ENCODE measurements around the gene LMO1. TPM values are rescaled to one million over a fixed set of nuclear protein-coding genes. Genes with fewer than 3 reads are reported as not detected.

Gene LMO1
- total and polyA plus RNA-seq, 8 donors, result 0.65 TPM; not detected in 7

DNA sequence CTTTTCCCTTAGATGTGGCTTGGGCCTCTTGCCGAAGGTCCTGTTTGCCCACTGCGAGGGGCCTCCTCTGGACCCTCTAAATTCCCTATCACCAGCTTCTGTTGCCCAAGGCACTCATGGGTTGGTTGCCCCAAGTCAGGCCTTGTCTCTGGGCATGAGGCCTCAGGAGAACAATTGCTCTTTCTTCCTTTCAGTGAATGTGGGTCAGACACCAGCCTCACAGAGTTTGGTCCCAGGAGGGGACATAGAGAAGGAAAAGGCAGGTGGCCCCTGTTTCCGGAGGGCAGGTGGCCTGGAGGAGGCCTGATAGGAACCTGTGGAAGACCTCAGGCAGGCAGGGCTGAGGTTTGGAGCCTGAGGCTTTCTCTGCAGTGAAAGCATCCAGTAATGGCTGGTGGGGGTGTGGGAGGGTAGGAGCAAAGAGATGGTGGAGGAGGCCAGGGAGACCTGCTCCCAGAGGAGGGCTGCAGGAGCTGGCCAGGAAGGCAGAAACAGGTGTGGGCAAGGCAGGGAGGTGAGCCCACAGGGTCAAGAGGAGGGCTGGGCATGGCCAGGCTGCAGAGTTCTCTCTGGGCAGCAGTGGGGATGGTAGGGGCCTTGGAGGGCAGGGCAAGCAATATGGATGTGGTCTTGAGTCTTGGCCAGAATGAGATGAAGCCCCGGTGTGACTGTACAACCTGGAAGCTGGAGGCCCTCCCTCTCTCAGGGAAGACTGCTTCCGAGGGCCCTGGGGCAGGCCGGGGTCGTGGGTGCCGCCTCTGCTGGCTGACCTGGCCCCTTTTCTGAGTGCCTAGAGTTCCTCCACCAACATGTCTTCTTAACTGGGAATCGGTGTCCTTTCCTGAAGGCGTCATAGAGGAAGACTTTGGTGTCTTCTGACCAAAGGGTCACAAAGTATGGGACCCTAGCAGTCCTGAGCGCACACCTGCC lies 28.0 kb upstream of the LMO1 start:
- 79 to 90% (median 86%) methylated on average over 10 to 11 of the region's 11 CpGs for WGBS, 5 donors
- H3K4me3 ChIP-seq, result no peak overlapping the region
- no peak for TF ChIP-seq POLR2A (IDR thresholded peaks at IDR 0.05)
- TF ChIP-seq EP300 (IDR thresholded peaks at IDR 0.05), result no peak
- TF ChIP-seq POLR2AphosphoS5 (IDR thresholded peaks at IDR 0.05), result no peak
- TF ChIP-seq, protein P1, sequence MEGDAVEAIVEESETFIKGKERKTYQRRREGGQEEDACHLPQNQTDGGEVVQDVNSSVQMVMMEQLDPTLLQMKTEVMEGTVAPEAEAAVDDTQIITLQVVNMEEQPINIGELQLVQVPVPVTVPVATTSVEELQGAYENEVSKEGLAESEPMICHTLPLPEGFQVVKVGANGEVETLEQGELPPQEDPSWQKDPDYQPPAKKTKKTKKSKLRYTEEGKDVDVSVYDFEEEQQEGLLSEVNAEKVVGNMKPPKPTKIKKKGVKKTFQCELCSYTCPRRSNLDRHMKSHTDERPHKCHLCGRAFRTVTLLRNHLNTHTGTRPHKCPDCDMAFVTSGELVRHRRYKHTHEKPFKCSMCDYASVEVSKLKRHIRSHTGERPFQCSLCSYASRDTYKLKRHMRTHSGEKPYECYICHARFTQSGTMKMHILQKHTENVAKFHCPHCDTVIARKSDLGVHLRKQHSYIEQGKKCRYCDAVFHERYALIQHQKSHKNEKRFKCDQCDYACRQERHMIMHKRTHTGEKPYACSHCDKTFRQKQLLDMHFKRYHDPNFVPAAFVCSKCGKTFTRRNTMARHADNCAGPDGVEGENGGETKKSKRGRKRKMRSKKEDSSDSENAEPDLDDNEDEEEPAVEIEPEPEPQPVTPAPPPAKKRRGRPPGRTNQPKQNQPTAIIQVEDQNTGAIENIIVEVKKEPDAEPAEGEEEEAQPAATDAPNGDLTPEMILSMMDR (IDR thresholded peaks at IDR 0.05), result no peak
- no peaks in the 10 kb centered on the region for H3K9me3 ChIP-seq
- H3K36me3 ChIP-seq, result no peaks in the 10 kb centered on the region
- DNase-seq, result no peak
- intact Hi-C loops (cut with DNase I; ENCODE audit: low total_unique reads), result no loop called here
- H3K27me3 ChIP-seq, result no peaks in the 10 kb centered on the region
- H3K27ac ChIP-seq, result no peak overlapping the region
- no peaks in the 10 kb centered on the region for H3K4me1 ChIP-seq

DNA sequence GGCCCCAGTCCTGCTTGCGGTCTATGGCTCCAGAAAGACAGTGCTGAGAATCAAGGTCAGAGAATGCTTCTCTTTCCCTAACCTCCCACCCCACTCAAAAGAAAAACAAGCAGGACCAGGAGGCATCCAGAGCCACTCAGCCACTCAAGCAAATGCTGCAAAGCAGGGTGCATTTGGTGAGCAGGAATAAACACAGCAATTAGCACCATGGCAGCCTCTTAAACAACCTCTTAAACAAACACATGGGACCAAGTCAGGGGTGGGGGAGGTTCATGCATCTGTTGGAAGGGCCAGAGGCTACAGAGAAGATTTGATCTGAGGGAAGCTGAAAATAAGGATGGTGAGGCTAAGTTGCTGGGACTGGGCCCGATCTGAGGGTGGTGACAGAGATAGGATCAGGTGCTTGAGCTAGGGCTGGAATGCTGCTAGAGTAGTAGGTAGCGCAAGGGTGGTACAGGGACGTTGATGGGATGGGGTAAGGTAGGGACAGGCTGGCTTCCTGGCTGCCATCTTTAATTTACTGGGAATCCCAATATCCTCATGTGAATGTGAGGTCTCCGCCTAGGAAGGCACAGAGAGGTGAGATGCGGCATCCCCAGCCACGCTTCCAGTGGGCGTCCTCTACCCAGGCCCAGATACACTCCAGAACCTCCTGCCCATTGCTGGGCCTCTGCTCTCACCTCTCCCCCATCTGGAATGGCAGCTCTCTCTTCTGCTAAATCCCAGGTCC lies 26.6 kb upstream of the LMO1 start:
- WGBS, 5 donors, result 88 to 96% (median 93%) methylated on average over 8 of the region's 8 CpGs

DNA sequence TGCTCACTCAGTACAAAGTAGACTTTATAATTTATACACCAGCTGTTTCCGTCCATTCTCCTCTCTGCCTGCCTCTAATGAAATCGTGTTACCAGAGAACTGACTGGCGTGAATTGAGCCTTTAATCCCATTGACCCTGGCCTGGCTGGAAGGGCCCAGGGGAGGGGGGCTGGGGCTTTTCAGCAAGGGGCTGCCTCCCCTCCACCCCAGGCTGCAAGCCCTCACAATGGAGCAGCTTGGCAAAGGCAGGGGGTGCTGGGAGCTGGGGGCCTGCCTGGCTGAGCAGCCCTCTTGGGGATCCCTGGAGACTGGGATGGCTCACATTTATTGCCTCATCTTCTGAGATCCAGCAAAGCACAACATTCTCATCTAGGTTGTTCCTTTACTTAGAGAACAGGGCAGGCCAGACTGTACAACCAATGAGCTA lies 25.8 kb upstream of the LMO1 start:
- intact Hi-C loops (cut with DNase I; ENCODE audit: low total_unique reads), result no loop called here
- H3K9me3 ChIP-seq, result no peaks in the 10 kb centered on the region
- no peaks in the 10 kb centered on the region for H3K4me1 ChIP-seq
- DNase-seq, result peak in 1 of 2 donors; percentile 37
- 62 to 77% (median 69%) methylated on average over 3 of the region's 3 CpGs for WGBS, 5 donors
- H3K4me3 ChIP-seq, result no peak overlapping the region
- no peak overlapping the region for H3K27ac ChIP-seq
- H3K36me3 ChIP-seq, result no peaks in the 10 kb centered on the region
- H3K27me3 ChIP-seq, result no peaks in the 10 kb centered on the region
- TF ChIP-seq POLR2A (IDR thresholded peaks at IDR 0.05) (no peak), POLR2AphosphoS5 (IDR thresholded peaks at IDR 0.05) (no peak)
- TF ChIP-seq, protein P1 (IDR thresholded peaks at IDR 0.05), result no peak

More for the DNA sequence above, 26.6 kb upstream of the LMO1 start:
- peak in 1 of 2 donors; percentile 40 for DNase-seq
- H3K9me3 ChIP-seq, result no peaks in the 10 kb centered on the region
- no peak overlapping the region for H3K27ac ChIP-seq
- no peaks in the 10 kb centered on the region for H3K36me3 ChIP-seq
- intact Hi-C loops (cut with DNase I; ENCODE audit: low total_unique reads), result no loop called here
- H3K4me3 ChIP-seq, result no peak overlapping the region
- no peaks in the 10 kb centered on the region for H3K27me3 ChIP-seq
- no peaks in the 10 kb centered on the region for H3K4me1 ChIP-seq
- no peak for TF ChIP-seq EP300 (IDR thresholded peaks at IDR 0.05)
- TF ChIP-seq POLR2AphosphoS5 (IDR thresholded peaks at IDR 0.05), result no peak
- TF ChIP-seq, protein P1 (IDR thresholded peaks at IDR 0.05), result no peak
- TF ChIP-seq POLR2A (IDR thresholded peaks at IDR 0.05), result no peak

DNA sequence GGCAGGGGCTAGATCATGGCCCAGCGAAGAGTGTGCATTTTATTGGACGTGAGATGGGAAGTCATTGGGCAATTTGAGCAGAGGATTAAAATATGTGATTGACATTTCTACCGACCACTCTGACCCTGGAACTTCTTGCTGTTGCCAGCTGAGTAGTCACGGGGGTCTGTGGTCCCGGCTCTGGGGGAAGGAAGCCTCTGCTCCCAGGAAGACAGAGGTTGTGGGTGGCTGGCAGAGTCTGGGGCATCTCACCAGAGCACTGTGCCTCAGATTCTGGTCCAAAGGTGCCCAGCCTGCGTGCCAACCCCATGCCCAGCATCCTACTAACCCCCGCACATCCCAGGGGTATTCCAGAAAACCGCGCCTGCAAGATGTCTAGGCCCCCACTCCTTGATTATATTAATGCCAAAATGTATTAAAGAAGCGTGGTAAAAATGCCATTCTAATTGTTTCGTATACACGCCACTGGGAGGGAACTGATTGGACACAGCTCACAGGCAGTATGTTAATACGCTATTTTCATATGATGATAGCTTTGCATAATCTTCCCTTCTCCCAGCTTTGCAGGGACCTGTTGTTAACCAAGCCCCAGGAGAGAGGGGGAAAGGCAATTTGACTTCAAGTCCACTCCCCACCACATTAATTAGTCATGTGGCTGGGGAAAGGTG lies 25.3 kb upstream of the LMO1 start:
- Histone ChIP-seq H3K9me3 (no peaks in the 10 kb centered on the region), H3K27ac (no peak overlapping the region), H3K4me1 (peaks cover 0 to 2% (median under 1%) of the 10 kb centered on the region in 4 donors), H3K4me3 (no peak overlapping the region), H3K36me3 (no peaks in the 10 kb centered on the region), H3K27me3 (peaks cover 0 to 1% (median 0%) of the 10 kb centered on the region in 3 donors)
- 80 to 87% (median 86%) methylated on average over 13 of the region's 13 CpGs for WGBS, 5 donors
- intact Hi-C loops (cut with DNase I; ENCODE audit: low total_unique reads), result no loop called here
- no peak for TF ChIP-seq POLR2A (IDR thresholded peaks at IDR 0.05)
- TF ChIP-seq POLR2AphosphoS5 (IDR thresholded peaks at IDR 0.05), result no peak
- TF ChIP-seq EP300 (IDR thresholded peaks at IDR 0.05), result no peak
- TF ChIP-seq, protein P1 (IDR thresholded peaks at IDR 0.05), result no peak
- DNase-seq, result no peak
